PFSK-1 (cell line): ENCODE data around the gene ZNF138.

Experiments
- POLR2AphosphoS5 ChIP-seq: IDR thresholded peaks from 2 replicates; pipeline ENCODE4 v1.6.1; 2012; ENCODE audit warnings: low read depth, mild to moderate bottlenecking, control low read depth, low read length, moderate library complexity
- REST ChIP-seq, 2 experiments: IDR thresholded peaks; 2 replicates each; pipeline versions ENCODE4 v1.6.1 to v1.8.0; 2011 to 2012; ENCODE audit warnings: low read depth in 2 of 2, low read length in 2 of 2, control low read depth in 1 of 2, inconsistent platforms in 1 of 2, mild to moderate bottlenecking in 1 of 2, moderate library complexity in 1 of 2; ENCODE audit not compliant: insufficient read depth in 1 of 2
- TAF1 ChIP-seq: IDR thresholded peaks from 2 replicates; pipeline ENCODE4 v1.6.1; 2012; ENCODE audit warnings: low read length, control low read depth, borderline replicate concordance; ENCODE audit not compliant: insufficient read depth

- TF ChIP-seq POLR2AphosphoS5: no peak
- TF ChIP-seq REST (IDR thresholded peaks at IDR 0.05; ENCODE audit: insufficient read depth in 1 of 2, low read depth in 2 of 2, low read length in 2 of 2): no peak
- no peak for TF ChIP-seq TAF1
Measured at GRCh38 chr7:64880322-64881297, 86.4 kb downstream of the ZNF138 start.
